Heart right ventricle (tissue), 16 donors: ENCODE data around the gene KPTN. TPM values are rescaled to one million over a fixed set of nuclear protein-coding genes. Genes with fewer than 3 reads are reported as not detected.

Experiments used
- ATAC-seq, 8 donors: fragments of 200-7000 bp; cut with Tn5 transposase; one replicate each; pipeline ENCODE4 v1.9.1; 2020; ENCODE audit warnings: mild to moderate bottlenecking in 8 of 8, moderate library complexity in 8 of 8, moderate number of reproducible peaks in 1 of 8
- DNase-seq, 2 donors: peaks; one replicate each; pipeline ENCODE4 v3.0.0-alpha.2; 2020
- H3K27ac ChIP-seq, 10 donors: fragments of 200-600 bp; sonication (generic) in 2 of 10; one replicate each; pipeline versions ENCODE4 v1.5.0 to v1.8.0; 2020 to 2022; ENCODE audit warnings: mild to moderate bottlenecking in 3 of 10
- H3K27me3 ChIP-seq, 7 donors: fragments of 200-600 bp; one replicate each; pipeline ENCODE4 v1.8.0; 2021 to 2022; ENCODE audit warnings: mild to moderate bottlenecking in 2 of 7
- H3K36me3 ChIP-seq, 9 donors: fragments of 200-600 bp; sonication (generic) in 1 of 9; one replicate each; pipeline versions ENCODE4 v1.5.0 to v1.8.0; 2020 to 2022; ENCODE audit warnings: mild to moderate bottlenecking in 2 of 9
- H3K4me1 ChIP-seq, 9 donors: fragments of 200-600 bp; sonication (generic) in 1 of 9; one replicate each; pipeline versions ENCODE4 v1.5.0 to v1.8.0; 2020 to 2022; ENCODE audit warnings: mild to moderate bottlenecking in 4 of 9
- H3K4me3 ChIP-seq, 10 donors: fragments of 200-600 bp; sonication (generic) in 2 of 10; one replicate each; pipeline versions ENCODE4 v1.5.0 to v1.8.0; 2020 to 2022; ENCODE audit warnings: mild to moderate bottlenecking in 7 of 10, moderate library complexity in 2 of 10
- H3K9me3 ChIP-seq, 11 donors: fragments of 200-600 bp in 10 of 11; sonication (generic) in 2 of 11; one replicate each; pipeline versions ENCODE4 v1.5.0 to v1.8.0; 2013 to 2022; ENCODE audit warnings: mild to moderate bottlenecking in 2 of 11, control low read depth in 1 of 11, moderate library complexity in 1 of 11
- WGBS, 2 donors: extraction: QIAGEN DNeasy Blood & Tissue Kit; methylation state at CpG; one replicate each; pipeline ENCODE4 v1.1.7; 2013; ENCODE audit warnings: inconsistent platforms in 1 of 2; 5-methylcytosine and 5-hydroxymethylcytosine counted together
- intact Hi-C, 10 donors: fragments of 100-400 bp; cut with DNase I; formaldehyde crosslinking; loops; one replicate each; pipeline versions ENCODE4 v1.11.1 to v1.14.2; 2022
- polyA plus RNA-seq, 2 donors: library from polyadenylated mRNA; stranded (reverse); fragments of 200-250 nt; gene quantifications; one replicate each; pipeline ENCODE4 v1.2.3, GENCODE V29; 2013
- total RNA-seq, 10 donors: library from RNA; stranded (reverse); fragmentation: NEBNext Ultra II Directional in 3 of 10; extraction: Animal tissue kit (Norgen Biotek cat#: 25700) in 3 of 10; gene quantifications; one replicate each; pipeline versions ENCODE4 v1.2.1 to v1.2.4, GENCODE V29; 2021 to 2023
- TF ChIP-seq, protein P1 (sequence below), 9 donors: fragments of 200-600 bp; sonication (generic) in 2 of 9; IDR thresholded peaks; one replicate each; pipeline versions ENCODE4 v1.5.0 to v1.8.0; 2021 to 2022; ENCODE audit warnings: antibody characterized with exemption in 9 of 9, mild to moderate bottlenecking in 5 of 9, moderate library complexity in 1 of 9
- donor health status: Arrhythmogenic right ventricular cardiomyopathy.
- donor health status: ischemic (EF 13 %, LVEDD 7.1; RV severe dilation, severe dysfunction).
- donor health status: healthy with polysubstance abuse.
- donor health status: DM: no; HTN: yes; CAD: no.
- donor health status: DM: no; HTN: no; CAD: no.
- donor health status: ischemic (EF 25% LVEDD 6.9; RV normal size, moderate dysfunction).
- donor health status: ischemic (EF 25% LVEDD 5.7; RV mildly dilated, moderate dysfunction).
- donor health status: healthy.
- donor health status: DM: yes; HTN: yes; CAD: no.
- donor health status: Ischemic cardiomyopathy.
- donor health status: ischemic (EF 35%, LVEDD 5.7; RV mildly dilated, moderate dysfunction).
- donor health status: nonischemic (EF 11% LVEDD 7.7; RV severe dilation, severe dysfunction).
- donor health status: DM: yes; HTN: yes; CAD: no.
- donor health status: PGD.
- donor health status: ischemic (EF 29% LVEDD 5.4; RV normal size, mild dysfunction).
- donor health status: nonischemic (EF 23%, LVEDD 6.1; RV moderate dilation, normal function).

Gene KPTN
- total and polyA plus RNA-seq, 12 donors = 4.0 to 35.6 (median 9.0) TPM

DNA sequence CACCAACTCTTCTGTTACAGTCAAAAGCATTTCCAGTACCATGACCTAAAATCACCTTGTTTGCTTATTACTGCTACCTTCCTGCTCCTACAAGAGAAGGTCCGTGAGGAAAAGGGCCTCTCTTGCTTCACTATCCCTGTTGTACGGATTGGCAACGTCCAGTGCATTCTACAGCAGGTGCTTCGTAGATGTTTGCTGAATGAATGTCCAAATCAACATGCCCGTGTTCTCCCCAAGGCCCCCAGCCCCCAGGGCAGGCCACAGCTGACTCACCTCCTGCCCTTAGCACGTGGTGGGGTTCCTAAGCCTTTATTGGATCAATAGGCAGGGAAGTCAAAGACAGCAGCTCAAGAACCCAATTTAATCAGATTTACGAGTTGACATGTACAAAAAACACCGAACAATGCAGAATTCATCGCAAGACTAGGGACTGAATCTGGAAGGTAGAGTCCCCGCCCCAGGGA lies 36.4 kb upstream of the KPTN start:
- intact Hi-C loops = loop anchor here in 5 of 10 donors (5.0 to 10.0 kb wide), 4 partner anchors 77 to 177 kb away; no protein-coding TSS in a partner anchor
- 81 to 84% methylated on average over 10 of the region's 10 CpGs for WGBS, 2 donors

DNA sequence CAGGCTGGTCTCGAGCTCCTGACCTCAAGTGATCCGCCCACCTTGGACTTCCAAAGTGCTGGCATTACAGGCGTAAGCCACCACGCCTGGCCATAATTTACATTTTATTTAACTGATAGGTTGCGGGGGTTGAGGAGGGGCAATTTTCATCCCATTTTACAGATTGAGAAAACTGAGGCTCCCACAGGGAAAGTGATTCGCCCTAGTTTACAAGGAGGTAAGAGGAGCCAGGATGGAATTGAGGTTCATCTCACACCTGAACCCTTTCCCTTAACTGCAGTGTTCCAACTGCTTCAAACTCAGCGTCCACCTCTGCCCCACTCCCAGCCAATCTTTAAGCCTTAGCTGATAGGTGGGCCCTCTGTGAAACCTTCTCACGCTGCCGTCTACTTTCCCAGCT lies 34.8 kb upstream of the KPTN start:
- DNase-seq = no peak
- ATAC-seq = no peak
- H3K4me3 ChIP-seq = no peak overlapping the region
- TF ChIP-seq, protein P1, sequence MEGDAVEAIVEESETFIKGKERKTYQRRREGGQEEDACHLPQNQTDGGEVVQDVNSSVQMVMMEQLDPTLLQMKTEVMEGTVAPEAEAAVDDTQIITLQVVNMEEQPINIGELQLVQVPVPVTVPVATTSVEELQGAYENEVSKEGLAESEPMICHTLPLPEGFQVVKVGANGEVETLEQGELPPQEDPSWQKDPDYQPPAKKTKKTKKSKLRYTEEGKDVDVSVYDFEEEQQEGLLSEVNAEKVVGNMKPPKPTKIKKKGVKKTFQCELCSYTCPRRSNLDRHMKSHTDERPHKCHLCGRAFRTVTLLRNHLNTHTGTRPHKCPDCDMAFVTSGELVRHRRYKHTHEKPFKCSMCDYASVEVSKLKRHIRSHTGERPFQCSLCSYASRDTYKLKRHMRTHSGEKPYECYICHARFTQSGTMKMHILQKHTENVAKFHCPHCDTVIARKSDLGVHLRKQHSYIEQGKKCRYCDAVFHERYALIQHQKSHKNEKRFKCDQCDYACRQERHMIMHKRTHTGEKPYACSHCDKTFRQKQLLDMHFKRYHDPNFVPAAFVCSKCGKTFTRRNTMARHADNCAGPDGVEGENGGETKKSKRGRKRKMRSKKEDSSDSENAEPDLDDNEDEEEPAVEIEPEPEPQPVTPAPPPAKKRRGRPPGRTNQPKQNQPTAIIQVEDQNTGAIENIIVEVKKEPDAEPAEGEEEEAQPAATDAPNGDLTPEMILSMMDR (IDR thresholded peaks at IDR 0.05) = no peak
- intact Hi-C loops = loop anchor here in 9 of 10 donors (2.0 to 10.0 kb wide), 9 partner anchors 37 to 178 kb away; partner anchors contain the start of genes BICRA (in 3 of the 9) and KPTN (in 1 of the 9)
- H3K27ac ChIP-seq = no peak overlapping the region
- no peaks in the 10 kb centered on the region for H3K36me3 ChIP-seq
- peaks cover 0 to 17% (median 0%) of the 10 kb centered on the region in 7 donors for H3K27me3 ChIP-seq
- 80 to 85% methylated on average over 9 of the region's 9 CpGs for WGBS, 2 donors
- H3K9me3 ChIP-seq = no peaks in the 10 kb centered on the region
- peaks cover 0 to 45% (median 29%) of the 10 kb centered on the region in 9 donors for H3K4me1 ChIP-seq

More for the DNA sequence above, 36.4 kb upstream of the KPTN start:
- H3K27me3 ChIP-seq = peaks cover 0 to 17% (median 0%) of the 10 kb centered on the region in 7 donors
- ATAC-seq (no peak), DNase-seq (no peak)
- TF ChIP-seq, protein P1 (IDR thresholded peaks at IDR 0.05) = no peak
- H3K27ac ChIP-seq = no peak overlapping the region
- H3K4me1 ChIP-seq = peaks cover 0 to 40% (median 25%) of the 10 kb centered on the region in 9 donors
- H3K36me3 ChIP-seq = no peaks in the 10 kb centered on the region
- H3K4me3 ChIP-seq = no peak overlapping the region
- no peaks in the 10 kb centered on the region for H3K9me3 ChIP-seq

DNA sequence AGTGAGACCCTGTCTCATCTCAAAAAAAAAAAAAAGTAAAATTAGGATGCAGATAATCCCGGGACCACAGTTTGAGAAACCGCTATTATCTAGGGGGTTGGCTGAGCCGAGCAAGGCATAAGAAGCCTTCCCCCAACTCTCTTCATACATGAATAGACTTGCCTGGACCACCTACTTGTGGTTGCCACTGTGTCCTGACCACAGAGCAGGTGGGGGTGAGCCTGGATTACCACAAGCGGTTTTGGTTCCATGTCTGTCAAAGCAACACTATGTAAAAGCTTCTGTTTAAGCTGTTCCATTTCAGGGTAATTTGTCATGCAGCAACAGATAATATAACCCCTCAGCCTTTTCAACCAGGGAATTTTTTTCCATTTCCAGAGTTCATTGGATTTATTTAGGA lies 34.1 kb upstream of the KPTN start:
- 65 to 73% methylated on average over 4 of the region's 4 CpGs for WGBS, 2 donors
- TF ChIP-seq, protein P1 (IDR thresholded peaks at IDR 0.05) = no peak
- no peak overlapping the region for H3K4me3 ChIP-seq
- H3K27me3 ChIP-seq = peaks cover 0 to 17% (median 0%) of the 10 kb centered on the region in 7 donors
- DNase-seq = no peak
- no peaks in the 10 kb centered on the region for H3K36me3 ChIP-seq
- intact Hi-C loops = loop anchor here in 9 of 10 donors (2.0 to 10.0 kb wide), 9 partner anchors 36 to 179 kb away; partner anchors contain the start of genes BICRA (in 3 of the 9) and KPTN (in 1 of the 9)
- peaks cover 5 to 45% (median 36%) of the 10 kb centered on the region in 9 donors for H3K4me1 ChIP-seq
- no peak overlapping the region for H3K27ac ChIP-seq
- no peak for ATAC-seq
- H3K9me3 ChIP-seq = no peaks in the 10 kb centered on the region

DNA sequence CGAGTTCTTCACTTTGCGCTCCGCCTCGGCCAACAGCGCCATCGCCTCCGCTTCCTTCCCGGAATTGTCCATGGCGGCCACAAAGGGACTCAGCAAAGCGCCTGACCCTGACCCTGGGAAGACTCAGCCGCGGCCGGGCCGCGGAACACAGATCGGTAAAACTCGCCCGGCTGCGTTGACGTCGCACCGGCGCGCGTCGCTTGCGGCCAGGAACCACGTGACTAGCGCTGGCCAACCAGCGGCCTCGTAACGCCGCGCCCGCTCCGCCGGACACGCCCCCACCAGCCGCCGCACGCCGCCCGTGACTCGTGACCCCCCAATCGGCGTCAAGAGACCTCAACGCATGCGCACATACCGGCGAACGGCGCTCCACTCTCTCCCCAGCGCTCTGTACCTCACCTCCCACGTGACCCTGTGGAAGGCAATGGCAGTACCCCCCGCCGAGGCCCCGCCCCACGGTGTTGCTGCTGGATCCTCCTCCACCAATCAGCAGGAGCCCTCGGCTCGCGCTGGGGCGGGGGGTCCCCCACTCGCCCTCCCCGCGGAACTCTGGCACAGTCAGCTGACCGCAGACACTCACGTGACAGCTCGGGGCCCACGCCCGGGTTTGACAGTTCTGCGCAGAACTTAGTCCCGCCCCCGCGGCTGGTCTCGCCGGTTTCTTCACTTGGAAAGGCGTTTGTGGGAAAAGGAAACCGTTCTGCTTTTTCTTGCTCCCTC lies 31.0 kb upstream of the KPTN start, which contains the start of gene NAPA:
NAPA (minus strand) TSS at position 195 of the 720 bp plus-strand sequence; CDS start at position 72, 123 bp downstream.
- peaks cover 31 to 53% (median 49%) of the 10 kb centered on the region in 9 donors for H3K4me1 ChIP-seq

More for the DNA sequence above, 31.0 kb upstream of the KPTN start, which contains the start of gene NAPA:
- Histone ChIP-seq H3K27ac (peak within 1 kb of the TSS; percentile 49 to 99 (median 96)), H3K36me3 (no peaks in the 10 kb centered on the region), H3K27me3 (no peaks in the 10 kb centered on the region), H3K4me3 (peak within 1 kb of the TSS; percentile 81 to 99 (median 94)), H3K9me3 (no peaks in the 10 kb centered on the region)
- intact Hi-C loops = loop anchor here in 9 of 10 donors (1.0 to 10.0 kb wide), 14 partner anchors 31 to 182 kb away; partner anchors contain the start of genes BICRA (in 4 of the 9) and KPTN (in 2 of the 9)
- TF ChIP-seq, protein P1 (IDR thresholded peaks at IDR 0.05) = no peak
- peak; percentile 100 for DNase-seq
- WGBS, 2 donors = 0 to 1% methylated on average over 74 to 78 of the region's 78 CpGs
- peak; percentile 97 to 99 (median 98) for ATAC-seq
